K562 (cell line): ENCODE data around the gene MFSD6L.

ENCODE experiments used
- EZH2 ChIP-seq: IDR thresholded peaks from 2 replicates; pipeline ENCODE4 v1.6.1; 2012; ENCODE audit warnings: low read depth, mild to moderate bottlenecking, inconsistent platforms, low read length, borderline replicate concordance
- RFX5 ChIP-seq: IDR thresholded peaks from 2 replicates; pipeline ENCODE4 v1.6.1; 2011; ENCODE audit warnings: low read depth, mild to moderate bottlenecking, improper control_type of control experiment, low read length
- TCF7L2 ChIP-seq: fragments of 150-350 bp; IDR thresholded peaks from 2 replicates; pipeline ENCODE4 v1.6.1; 2016; ENCODE audit warnings: low read depth, mild to moderate bottlenecking, low read length, moderate library complexity

- TF ChIP-seq RFX5, result no peak
- no peak for TF ChIP-seq TCF7L2
- TF ChIP-seq EZH2, result no peak
These were observed 17.0 kb downstream of the MFSD6L start for GRCh38 chr17:8782176-8782575.
